ENCODE measurements around the gene CHML.

The CHML gene

GRCh38 chr1:241646201-241646600, 6.0 kb upstream of the CHML start:
- DNase-seq (ENCODE audit: low read depth in 1 of 2, low spot score in 1 of 2) = no peak

- no peak for DNase-seq (ENCODE audit: low read depth in 1 of 2, low spot score in 1 of 2)
These were observed 5.0 kb upstream of the CHML start for GRCh38 chr1:241645199-241645598.

GRCh38 chr1:241644259-241644658, 4.1 kb upstream of the CHML start:
- DNase-seq (ENCODE audit: low read depth in 1 of 2, low spot score in 1 of 2) = no peak

- DNase-seq (ENCODE audit: low read depth in 1 of 2, low spot score in 1 of 2) = no peak
These were observed 2.4 kb upstream of the CHML start for GRCh38 chr1:241642593-241642944.

- no peak for DNase-seq (ENCODE audit: low read depth in 1 of 2, low spot score in 1 of 2)
These were observed 1.8 kb upstream of the CHML start for GRCh38 chr1:241641773-241642592.

GRCh38 chr1:241640867-241641622, 876 bp upstream of the CHML start:
- no peak for DNase-seq (ENCODE audit: low read depth in 1 of 2, low spot score in 1 of 2)

- DNase-seq (ENCODE audit: low read depth in 1 of 2, low spot score in 1 of 2) = peak in 1 of 2 donors; percentile 18
These were observed 483 bp downstream of the CHML start for GRCh38 chr1:241639623-241640148.

- no peak for DNase-seq (ENCODE audit: low read depth in 1 of 2, low spot score in 1 of 2)
These were observed 1.1 kb downstream of the CHML start for GRCh38 chr1:241638909-241639622.

GRCh38 chr1:241638099-241638682, 2.0 kb downstream of the CHML start:
- no peak for DNase-seq (ENCODE audit: low read depth in 1 of 2, low spot score in 1 of 2)

- no peak for DNase-seq (ENCODE audit: low read depth in 1 of 2, low spot score in 1 of 2)
These were observed 2.6 kb downstream of the CHML start for GRCh38 chr1:241637604-241638003.

- DNase-seq (ENCODE audit: low read depth in 1 of 2, low spot score in 1 of 2) = no peak
These were observed 3.1 kb downstream of the CHML start for GRCh38 chr1:241637046-241637590.

- no peak for DNase-seq (ENCODE audit: low read depth in 1 of 2, low spot score in 1 of 2)
These were observed 3.9 kb downstream of the CHML start for GRCh38 chr1:241636291-241636690.

GRCh38 chr1:241635556-241636152, 4.5 kb downstream of the CHML start:
- DNase-seq (ENCODE audit: low read depth in 1 of 2, low spot score in 1 of 2) = no peak

GRCh38 chr1:241632987-241633386, 7.2 kb downstream of the CHML start:
- no peak for DNase-seq (ENCODE audit: low read depth in 1 of 2, low spot score in 1 of 2)

- DNase-seq (ENCODE audit: low read depth in 1 of 2, low spot score in 1 of 2) = no peak
These were observed 8.5 kb downstream of the CHML start for GRCh38 chr1:241631674-241632073.

GRCh38 chr1:241630899-241631298, 9.3 kb downstream of the CHML start:
- no peak for DNase-seq (ENCODE audit: low read depth in 1 of 2, low spot score in 1 of 2)

GRCh38 chr1:241630476-241630875, 9.7 kb downstream of the CHML start:
- DNase-seq (ENCODE audit: low read depth in 1 of 2, low spot score in 1 of 2) = no peak

- DNase-seq (ENCODE audit: low read depth in 1 of 2, low spot score in 1 of 2) = no peak
These were observed 10.2 kb downstream of the CHML start for GRCh38 chr1:241630005-241630404.

- DNase-seq (ENCODE audit: low read depth in 1 of 2, low spot score in 1 of 2) = no peak
These were observed 12.5 kb downstream of the CHML start for GRCh38 chr1:241627453-241628259.

GRCh38 chr1:241624935-241625334, 15.2 kb downstream of the CHML start:
- DNase-seq (ENCODE audit: low read depth in 1 of 2, low spot score in 1 of 2) = no peak
